ENCODE measurements around the gene SUPT20H.

DNA sequence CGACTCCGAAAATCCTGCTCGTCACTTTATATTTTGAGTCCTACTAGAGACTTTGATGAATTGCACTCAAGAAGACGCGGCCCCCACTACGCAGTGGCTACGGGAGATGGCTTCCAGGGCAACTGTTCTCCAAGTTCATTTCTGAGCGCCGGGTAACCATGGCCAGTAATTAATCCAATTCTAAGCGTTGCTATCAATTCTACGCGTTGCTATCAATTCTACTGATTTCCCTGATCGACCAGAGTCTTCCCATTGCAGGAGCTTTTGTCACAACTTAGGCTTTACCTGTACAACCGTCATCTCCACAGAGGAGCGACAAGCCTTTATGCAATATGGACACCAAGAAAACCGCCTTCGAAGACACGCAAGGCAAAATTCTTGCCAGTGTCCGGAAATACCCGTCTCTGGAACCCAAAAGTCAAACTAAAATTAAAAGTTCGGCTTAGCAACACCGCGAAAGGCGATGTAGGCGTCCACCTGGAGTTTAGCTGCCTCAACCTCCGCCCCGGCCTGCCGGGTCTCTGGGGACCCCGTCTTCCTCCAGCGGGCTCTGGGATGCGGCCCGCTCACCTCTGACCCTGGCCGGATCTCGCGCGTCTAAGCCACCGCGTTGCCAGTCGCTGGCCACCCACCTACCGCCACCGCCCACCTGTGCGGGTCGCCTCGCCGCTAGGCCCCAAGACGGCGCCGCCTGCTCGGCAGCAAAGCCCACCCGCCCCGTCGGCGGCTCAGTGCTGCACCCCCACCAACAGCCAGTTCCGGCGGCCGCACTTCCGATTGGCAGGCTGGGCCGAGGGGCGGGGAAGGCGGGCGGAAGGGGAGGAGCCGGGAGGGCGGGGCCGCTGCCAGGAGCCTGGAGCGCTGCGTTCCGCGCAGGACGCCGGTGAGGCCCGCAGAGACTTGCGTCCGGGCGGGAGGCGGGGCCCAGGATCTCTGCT, at the start of gene SUPT20H:
- TF ChIP-seq EP300 (IDR thresholded peaks at IDR 0.05) (peak in 1 of 4 donors; percentile 37), CTCF (IDR thresholded peaks at IDR 0.05) (no peak), POLR2A (IDR thresholded peaks at IDR 0.05) (peak in 3 of 4 donors; percentile 80 to 94 (median 91))

Data from upper lobe of left lung (tissue), 4 donors.